ENCODE measurements around the gene DNER.

- TF ChIP-seq, protein P1, sequence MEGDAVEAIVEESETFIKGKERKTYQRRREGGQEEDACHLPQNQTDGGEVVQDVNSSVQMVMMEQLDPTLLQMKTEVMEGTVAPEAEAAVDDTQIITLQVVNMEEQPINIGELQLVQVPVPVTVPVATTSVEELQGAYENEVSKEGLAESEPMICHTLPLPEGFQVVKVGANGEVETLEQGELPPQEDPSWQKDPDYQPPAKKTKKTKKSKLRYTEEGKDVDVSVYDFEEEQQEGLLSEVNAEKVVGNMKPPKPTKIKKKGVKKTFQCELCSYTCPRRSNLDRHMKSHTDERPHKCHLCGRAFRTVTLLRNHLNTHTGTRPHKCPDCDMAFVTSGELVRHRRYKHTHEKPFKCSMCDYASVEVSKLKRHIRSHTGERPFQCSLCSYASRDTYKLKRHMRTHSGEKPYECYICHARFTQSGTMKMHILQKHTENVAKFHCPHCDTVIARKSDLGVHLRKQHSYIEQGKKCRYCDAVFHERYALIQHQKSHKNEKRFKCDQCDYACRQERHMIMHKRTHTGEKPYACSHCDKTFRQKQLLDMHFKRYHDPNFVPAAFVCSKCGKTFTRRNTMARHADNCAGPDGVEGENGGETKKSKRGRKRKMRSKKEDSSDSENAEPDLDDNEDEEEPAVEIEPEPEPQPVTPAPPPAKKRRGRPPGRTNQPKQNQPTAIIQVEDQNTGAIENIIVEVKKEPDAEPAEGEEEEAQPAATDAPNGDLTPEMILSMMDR (IDR thresholded peaks at IDR 0.05; ENCODE audit: low read depth, low read length, missing input control) = no peak
- TF ChIP-seq TAF1 (conservative IDR thresholded peaks at IDR 0.05) = no peak
- no peak for TF ChIP-seq MAX (IDR thresholded peaks at IDR 0.05)
- no peak for TF ChIP-seq ATF3 (IDR thresholded peaks at IDR 0.05)
- no peak for TF ChIP-seq SP1 (IDR thresholded peaks at IDR 0.05)
- no peak for TF ChIP-seq YY1 (IDR thresholded peaks at IDR 0.05)
- TF ChIP-seq HNF4A (conservative IDR thresholded peaks at IDR 0.05) = no peak
Observed at GRCh38 chr2:229375251-229375650, 339.1 kb downstream of the DNER start.
